ENCODE results near the gene TMEM139.

TMEM139 gene

GRCh38 chr7:143290293-143290692, 5.5 kb downstream of the TMEM139 start:
- DNase-seq: no peak

- no peak for DNase-seq
These were observed 8.1 kb downstream of the TMEM139 start for GRCh38 chr7:143292876-143293275.

GRCh38 chr7:143295870-143296269, 11.1 kb downstream of the TMEM139 start:
- DNase-seq: no peak

- DNase-seq: no peak
These were observed 11.9 kb downstream of the TMEM139 start for GRCh38 chr7:143296686-143297085.

- DNase-seq: no peak
These were observed 14.6 kb downstream of the TMEM139 start for GRCh38 chr7:143299346-143299745.

GRCh38 chr7:143299840-143300239, 15.1 kb downstream of the TMEM139 start:
- peak; percentile 53 for DNase-seq

DNA sequence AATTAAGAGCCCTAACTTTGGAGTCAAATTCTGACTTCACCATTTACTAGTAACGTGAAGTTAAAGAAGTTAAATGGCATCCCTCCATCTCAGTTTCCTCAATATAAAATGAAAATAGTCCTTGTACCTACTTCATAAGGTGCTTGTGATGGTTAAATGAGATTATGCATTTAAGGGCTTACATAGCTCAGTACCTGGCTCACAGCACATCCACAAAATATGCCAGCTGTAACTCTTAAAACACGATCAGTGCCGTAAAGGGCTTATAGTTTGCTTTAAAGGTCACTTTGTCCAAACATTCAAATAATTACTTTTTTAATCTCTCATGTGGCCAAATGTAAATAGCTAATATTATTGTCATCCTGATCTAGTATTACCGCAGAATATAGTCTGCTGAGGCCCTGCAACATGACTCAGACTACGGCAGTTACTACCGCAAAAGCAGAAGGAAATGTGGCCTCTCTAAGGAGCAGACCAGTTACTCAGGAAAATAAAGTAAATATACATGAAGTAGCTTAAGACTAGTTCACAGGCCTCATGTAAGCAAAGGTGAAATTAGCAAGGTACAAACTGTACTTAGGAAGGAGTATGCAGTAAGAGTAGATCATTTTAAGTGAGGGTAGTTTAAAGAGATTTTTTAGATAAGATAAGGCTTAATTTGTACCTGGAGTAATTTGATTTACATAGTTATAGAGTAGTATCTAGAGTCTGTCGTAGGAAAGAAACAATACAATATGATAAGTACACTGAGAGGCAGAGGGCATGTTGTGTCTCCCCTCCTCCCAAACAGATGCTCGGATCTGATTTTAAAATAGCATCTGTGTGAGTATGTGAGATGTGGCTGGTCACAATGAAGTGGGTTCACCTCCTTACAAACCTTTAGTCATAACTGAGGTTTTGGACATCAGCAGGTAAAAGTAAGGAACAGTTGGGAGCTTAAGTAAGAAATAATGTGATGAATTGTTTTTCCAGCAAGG, 16.5 kb downstream of the TMEM139 start:
- DNase-seq: no peak

DNA sequence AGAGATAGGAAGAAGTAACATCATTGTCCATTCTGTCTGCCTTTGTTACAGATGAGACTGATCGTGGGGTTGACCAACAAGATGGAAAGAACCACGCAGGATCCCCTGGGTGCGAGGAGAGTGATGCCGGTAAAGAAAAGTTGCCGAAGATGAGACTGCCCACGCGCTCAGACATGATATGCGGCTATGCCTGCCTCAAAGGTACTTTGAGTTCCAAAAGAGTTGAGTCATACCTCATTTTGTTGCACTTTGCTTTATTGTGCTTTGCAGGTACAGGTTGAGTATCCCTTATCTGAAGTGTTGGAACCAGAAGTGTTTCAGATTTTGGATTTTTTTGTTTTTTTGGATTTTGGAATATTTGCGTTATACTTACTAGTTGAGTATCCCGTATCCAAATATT, 19.0 kb downstream of the TMEM139 start:
- DNase-seq: no peak

DNA sequence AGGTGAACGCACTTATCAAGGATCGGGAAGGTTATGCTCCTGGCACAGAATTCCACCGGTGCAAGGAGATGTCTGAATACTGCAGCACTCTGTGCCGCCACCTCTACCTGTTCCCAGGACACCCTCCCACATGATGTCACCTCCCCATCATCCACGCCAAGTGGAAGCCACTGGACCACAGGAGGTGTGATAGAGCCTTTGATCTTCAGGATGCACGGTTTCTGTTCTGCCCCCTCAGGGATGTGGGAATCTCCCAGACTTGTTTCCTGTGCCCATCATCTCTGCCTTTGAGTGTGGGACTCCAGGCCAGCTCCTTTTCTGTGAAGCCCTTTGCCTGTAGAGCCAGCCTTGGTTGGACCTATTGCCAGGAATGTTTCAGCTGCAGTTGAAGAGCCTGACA, 20.2 kb downstream of the TMEM139 start:
- DNase-seq: no peak

- DNase-seq: peak; percentile 70
These were observed 20.8 kb downstream of the TMEM139 start for GRCh38 chr7:143305423-143306070.

DNA sequence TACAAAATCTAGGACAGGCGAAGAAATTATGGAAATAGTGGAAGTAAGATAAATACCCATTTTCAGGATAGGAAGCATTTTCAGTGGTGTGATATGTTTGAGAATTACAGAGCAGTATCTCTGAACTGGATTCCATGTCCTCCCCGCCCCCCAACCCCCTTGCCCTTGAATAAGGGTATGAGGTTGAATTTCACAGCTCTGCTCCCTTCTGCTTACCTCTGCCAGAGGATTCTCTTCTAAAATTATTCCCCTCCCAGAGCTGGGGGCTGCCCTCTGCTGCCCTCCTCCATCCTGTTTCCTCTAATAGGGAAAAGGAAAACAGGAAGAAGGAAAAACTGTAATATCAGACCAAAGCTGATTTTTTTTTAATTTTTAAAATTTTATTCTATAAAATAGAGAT, 23.9 kb downstream of the TMEM139 start:
- no peak for DNase-seq

- no peak for DNase-seq
These were observed 29.4 kb downstream of the TMEM139 start for GRCh38 chr7:143314127-143314526.

DNA sequence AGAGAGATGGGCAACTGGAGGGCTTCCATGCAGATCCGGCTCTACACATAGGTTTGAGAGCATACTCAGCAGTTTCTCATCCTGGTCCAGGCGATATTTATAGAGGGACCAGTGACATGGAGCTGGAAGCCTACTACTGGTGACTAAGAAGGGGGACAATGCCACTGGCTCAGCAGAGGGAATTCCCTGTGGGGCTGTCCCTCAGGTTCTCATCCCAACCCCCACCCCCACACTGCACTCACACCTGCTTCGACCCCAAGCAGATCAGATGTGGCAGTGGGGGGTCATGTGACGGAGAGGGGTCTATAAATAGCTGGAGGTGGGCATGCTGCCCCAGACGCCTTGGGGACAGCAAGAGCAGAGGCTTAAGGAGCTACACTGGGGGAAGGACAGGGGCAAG, 31.0 kb downstream of the TMEM139 start, which contains the start of gene CLCN1:
Gene CLCN1 (plus strand): TSS at position 336 of the 400 bp plus-strand sequence. CDS start 102 bp downstream, outside the sequence.
- no peak for DNase-seq

- no peak for DNase-seq
These were observed 31.7 kb downstream of the TMEM139 start for GRCh38 chr7:143316492-143316891.

DNA sequence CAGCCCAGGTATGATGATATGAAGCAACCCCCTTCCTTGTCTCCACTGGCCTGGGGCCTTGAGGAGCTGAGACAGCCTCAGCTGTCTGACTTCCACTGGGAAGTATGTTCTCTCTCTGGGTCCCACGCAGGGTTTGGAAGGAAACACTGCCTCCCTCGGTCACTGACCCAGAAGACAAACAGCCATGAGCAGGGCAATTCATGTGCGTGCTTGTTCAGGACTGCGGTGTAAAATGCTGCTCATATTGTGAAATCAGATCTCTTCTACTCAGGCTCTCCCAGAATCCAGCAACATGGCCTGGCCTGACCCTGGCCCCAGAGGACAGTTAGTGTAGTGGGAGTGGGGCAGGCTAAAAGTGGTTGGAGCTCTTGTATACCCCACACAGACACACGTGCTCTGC, 33.9 kb downstream of the TMEM139 start:
- no peak for DNase-seq

GRCh38 chr7:143320620-143321019, 35.9 kb downstream of the TMEM139 start:
- DNase-seq: no peak

- no peak for DNase-seq
These were observed 36.5 kb downstream of the TMEM139 start for GRCh38 chr7:143321242-143321641.

GRCh38 chr7:143321734-143322133, 37.0 kb downstream of the TMEM139 start:
- DNase-seq: no peak

GRCh38 chr7:143322760-143323633, 38.2 kb downstream of the TMEM139 start:
- DNase-seq: no peak

GRCh38 chr7:143323653-143324052, 38.9 kb downstream of the TMEM139 start:
- no peak for DNase-seq

- DNase-seq: no peak
These were observed 40.5 kb downstream of the TMEM139 start for GRCh38 chr7:143325240-143325639.

DNA sequence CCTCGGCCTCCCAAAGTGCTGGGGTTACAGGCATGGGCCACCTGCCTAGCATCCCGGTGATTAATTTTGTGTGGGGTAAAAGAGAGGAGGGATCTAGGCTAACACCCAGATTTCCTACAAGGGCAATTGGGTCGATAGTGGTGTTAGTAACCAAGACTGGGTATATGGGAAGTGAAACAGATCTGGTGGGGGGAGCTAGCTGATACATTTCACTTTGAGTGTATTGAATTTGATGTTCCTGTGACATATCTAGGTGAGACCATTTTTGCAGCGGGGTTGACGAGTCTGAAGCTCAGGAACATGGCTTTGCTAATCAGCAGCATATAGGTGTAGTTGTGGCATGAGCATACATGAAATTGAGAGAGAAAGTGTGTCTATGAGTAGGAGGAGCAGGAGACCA, 43.1 kb downstream of the TMEM139 start:
- no peak for DNase-seq

All from activated CD4-positive, CD25-positive, alpha-beta regulatory T cell treated with anti-CD3 and anti-CD28 coated beads, Interleukin-2, amount 50 U/mL, for 72 hours (primary cell).